PC-3 (cell line): ENCODE results near the gene SCGB1A1. TPM values are rescaled to one million over a fixed set of nuclear protein-coding genes. Genes with fewer than 3 reads are reported as not detected.

Source experiments
- ATAC-seq: fragments of 200-7000 bp; cut with Tn5 transposase; 2 replicates; pipeline ENCODE4 v1.9.1; 2020; ENCODE audit warnings: mild to moderate bottlenecking, moderate library complexity
- BruUV-seq: library from RNA; stranded (reverse); fragments of 400-500 nt; replicated peaks from 2 replicates; lab custom pipeline; 2021; lab: Mats Ljungman, UMichigan
- CTCF ChIA-PET: fragments of 300-600 bp; sonication (Branson Sonifier 250); formaldehyde crosslinking; loops from one replicate; lab custom pipeline; 2022; ENCODE audit warnings: antibody characterized with exemption; lab: Charles Lee
- POLR2A ChIA-PET: fragments of 300-600 bp; sonication (Branson Sonifier 250); formaldehyde crosslinking; loops from one replicate; lab custom pipeline; 2022; ENCODE audit warnings: antibody characterized with exemption; ENCODE audit not compliant: unreplicated experiment; lab: Charles Lee
- DNase-seq: peaks from one replicate; pipeline ENCODE4 v3.0.0-alpha.2; 2015
- H2AFZ ChIP-seq: fragments of 300-600 bp; sonication (generic); 2 replicates; pipeline ENCODE4 v1.6.0; 2016; ENCODE audit warnings: antibody characterized with exemption, low read length
- H3F3A ChIP-seq: fragments of 300-600 bp; sonication (generic); one replicate; pipeline ENCODE4 v1.6.0; 2017; ENCODE audit warnings: antibody characterized with exemption, low read length, control low read depth, mild to moderate bottlenecking; ENCODE audit not compliant: unreplicated experiment
- H3K27ac ChIP-seq: fragments of 300-600 bp; sonication (generic); 2 replicates; pipeline ENCODE4 v1.5.1; 2016; ENCODE audit warnings: mild to moderate bottlenecking, low read length
- H3K27me3 ChIP-seq: fragments of 300-600 bp; sonication (generic); 2 replicates; pipeline ENCODE4 v1.6.1; 2016; ENCODE audit warnings: low read length, mixed read lengths
- H3K36me3 ChIP-seq: fragments of 300-600 bp; sonication (generic); 2 replicates; pipeline ENCODE4 v1.6.1; 2016; ENCODE audit warnings: low read depth, mixed run types, low read length, mixed read lengths
- H3K4me1 ChIP-seq: fragments of 300-600 bp; sonication (generic); 2 replicates; pipeline ENCODE4 v1.5.1; 2016; ENCODE audit warnings: low read length; ENCODE audit not compliant: insufficient read depth
- H3K4me2 ChIP-seq: fragments of 300-600 bp; sonication (generic); 2 replicates; pipeline ENCODE4 v1.6.0; 2016; ENCODE audit warnings: low read length
- H3K4me3 ChIP-seq: fragments of 300-600 bp; sonication (generic); 2 replicates; pipeline ENCODE4 v1.5.1; 2016; ENCODE audit warnings: mild to moderate bottlenecking, low read length, mixed read lengths
- H3K79me2 ChIP-seq: fragments of 300-600 bp; sonication (generic); 2 replicates; pipeline ENCODE4 v1.6.1; 2017; ENCODE audit warnings: low read length, mixed read lengths
- H3K9ac ChIP-seq: fragments of 300-600 bp; sonication (generic); 2 replicates; pipeline ENCODE4 v1.6.0; 2016; ENCODE audit warnings: mild to moderate bottlenecking, low read length
- H3K9me2 ChIP-seq: fragments of 300-600 bp; sonication (generic); replicated peaks from 2 replicates; pipeline ENCODE4 v1.6.1; 2016; ENCODE audit warnings: mixed run types, low read length, mixed read lengths
- H3K9me3 ChIP-seq: fragments of 300-600 bp; sonication (generic); 2 replicates; pipeline ENCODE4 v1.6.1; 2016; ENCODE audit warnings: low read length, mixed read lengths
- H4K20me1 ChIP-seq: fragments of 300-600 bp; sonication (generic); 2 replicates; pipeline ENCODE4 v1.6.1; 2016; ENCODE audit warnings: low read length, mixed read lengths
- EZH2 ChIP-seq: fragments of 300-600 bp; sonication (generic); IDR thresholded peaks from one replicate; pipeline ENCODE4 v1.6.1; 2017; ENCODE audit warnings: antibody characterized with exemption, mild to moderate bottlenecking, low read length; ENCODE audit not compliant: unreplicated experiment
- EZH2phosphoT487 ChIP-seq: fragments of 300-600 bp; sonication (generic); IDR thresholded peaks from 2 replicates; pipeline ENCODE4 v1.6.1; 2018; ENCODE audit warnings: mild to moderate bottlenecking, antibody characterized with exemption, low read length, borderline replicate concordance
- intact Hi-C: fragments of 100-400 bp; cut with micrococcal nuclease; formaldehyde crosslinking; loops from 2 replicates; pipeline ENCODE4 v1.9.0; 2023
- total RNA-seq: library from RNA; depleted of rRNA; stranded (reverse); fragments of >200 nt; gene quantifications from 2 replicates; pipeline ENCODE4 v1.2.3, GENCODE V29; 2014
- TF ChIP-seq, protein P1 (sequence below): fragments of 300-600 bp; sonication (generic); conservative IDR thresholded peaks from 2 replicates; pipeline ENCODE4 v1.5.1; 2017; ENCODE audit warnings: antibody characterized with exemption, low read depth, mild to moderate bottlenecking, low read length

SCGB1A1 gene
- total RNA-seq, 1 experiment from 2014 or later: not detected

DNA sequence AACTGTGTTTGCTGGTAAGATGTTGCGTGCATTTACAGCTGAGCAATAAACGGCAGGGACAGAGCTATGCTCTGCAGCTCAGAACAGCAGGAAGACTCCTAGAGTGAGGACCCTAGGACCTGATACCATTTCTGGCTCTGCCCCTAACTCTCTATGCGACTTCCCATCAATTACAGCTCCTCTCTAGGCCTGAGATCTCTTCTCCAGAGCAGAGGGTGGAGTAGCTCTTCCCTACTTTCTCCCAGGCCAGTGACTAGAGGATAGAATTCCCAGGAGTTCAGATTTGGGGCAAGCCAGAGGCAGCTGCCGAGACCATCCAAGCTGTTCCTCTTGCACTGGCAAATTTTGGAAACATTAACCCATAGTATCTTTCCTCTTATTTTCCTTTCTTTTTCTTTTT lies 12.8 kb upstream of the SCGB1A1 start:
- no peak overlapping the region for H3K9ac ChIP-seq
- no peak overlapping the region for H2AFZ ChIP-seq
- no peak overlapping the region for H3K27ac ChIP-seq
- H3K4me3 ChIP-seq: no peak overlapping the region
- ATAC-seq (no peak), DNase-seq (no peak)
- intact Hi-C loops: no loop called here
- no peaks in the 10 kb centered on the region for H4K20me1 ChIP-seq
- no peaks in the 10 kb centered on the region for H3K9me2 ChIP-seq
- no peaks in the 10 kb centered on the region for H3K9me3 ChIP-seq
- no peaks in the 10 kb centered on the region for H3F3A ChIP-seq
- no peaks in the 10 kb centered on the region for H3K4me1 ChIP-seq
- TF ChIP-seq, protein P1, sequence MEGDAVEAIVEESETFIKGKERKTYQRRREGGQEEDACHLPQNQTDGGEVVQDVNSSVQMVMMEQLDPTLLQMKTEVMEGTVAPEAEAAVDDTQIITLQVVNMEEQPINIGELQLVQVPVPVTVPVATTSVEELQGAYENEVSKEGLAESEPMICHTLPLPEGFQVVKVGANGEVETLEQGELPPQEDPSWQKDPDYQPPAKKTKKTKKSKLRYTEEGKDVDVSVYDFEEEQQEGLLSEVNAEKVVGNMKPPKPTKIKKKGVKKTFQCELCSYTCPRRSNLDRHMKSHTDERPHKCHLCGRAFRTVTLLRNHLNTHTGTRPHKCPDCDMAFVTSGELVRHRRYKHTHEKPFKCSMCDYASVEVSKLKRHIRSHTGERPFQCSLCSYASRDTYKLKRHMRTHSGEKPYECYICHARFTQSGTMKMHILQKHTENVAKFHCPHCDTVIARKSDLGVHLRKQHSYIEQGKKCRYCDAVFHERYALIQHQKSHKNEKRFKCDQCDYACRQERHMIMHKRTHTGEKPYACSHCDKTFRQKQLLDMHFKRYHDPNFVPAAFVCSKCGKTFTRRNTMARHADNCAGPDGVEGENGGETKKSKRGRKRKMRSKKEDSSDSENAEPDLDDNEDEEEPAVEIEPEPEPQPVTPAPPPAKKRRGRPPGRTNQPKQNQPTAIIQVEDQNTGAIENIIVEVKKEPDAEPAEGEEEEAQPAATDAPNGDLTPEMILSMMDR: no peak
- TF ChIP-seq EZH2 (no peak), EZH2phosphoT487 (no peak)
- ChIA-PET POLR2A (no interaction called here), CTCF (interaction anchor here (0.6 to 0.7 kb wide), 2 partner anchors 13 to 23 kb away, joined by 3 to 5 read pairs; no protein-coding TSS in a partner anchor)
- H3K4me2 ChIP-seq: no peak overlapping the region
- no peaks in the 10 kb centered on the region for H3K36me3 ChIP-seq
- no peaks in the 10 kb centered on the region for H3K79me2 ChIP-seq
- BruUV-seq: no TSS peak
- H3K27me3 ChIP-seq: no peaks in the 10 kb centered on the region

DNA sequence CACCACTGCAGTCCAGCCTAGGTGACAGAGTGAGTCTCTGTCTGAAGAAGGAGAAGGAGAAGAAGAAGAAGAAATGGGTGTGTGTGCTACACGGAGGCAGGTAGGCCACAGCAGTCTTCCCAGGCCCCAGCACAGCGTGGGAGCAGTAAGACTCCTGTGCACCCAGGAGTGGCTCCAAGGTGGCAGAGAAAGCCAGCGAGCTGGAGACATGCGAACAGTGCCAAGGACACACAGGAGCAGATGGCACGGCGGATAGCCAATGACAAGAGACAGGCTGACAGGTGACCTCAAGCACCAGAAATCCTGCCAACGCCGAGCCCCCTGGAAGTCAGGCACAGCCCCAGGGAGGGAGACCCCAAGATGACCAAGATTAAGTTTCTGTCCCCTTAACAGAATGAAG lies 9.0 kb upstream of the SCGB1A1 start:
- no peak overlapping the region for H3K4me2 ChIP-seq
- H3K9ac ChIP-seq: no peak overlapping the region
- no peaks in the 10 kb centered on the region for H3K36me3 ChIP-seq
- no peaks in the 10 kb centered on the region for H3K79me2 ChIP-seq
- H4K20me1 ChIP-seq: no peaks in the 10 kb centered on the region
- H3K4me1 ChIP-seq: no peaks in the 10 kb centered on the region
- intact Hi-C loops: no loop called here
- no peaks in the 10 kb centered on the region for H3K27me3 ChIP-seq
- no peak overlapping the region for H3K27ac ChIP-seq
- no peaks in the 10 kb centered on the region for H3F3A ChIP-seq
- no peak overlapping the region for H3K4me3 ChIP-seq
- no peak overlapping the region for H2AFZ ChIP-seq
- ATAC-seq: no peak
- no peaks in the 10 kb centered on the region for H3K9me2 ChIP-seq
- H3K9me3 ChIP-seq: no peaks in the 10 kb centered on the region
- DNase-seq: no peak
- POLR2A ChIA-PET: no interaction called here
- no TSS peak for BruUV-seq
- TF ChIP-seq EZH2phosphoT487 (no peak), EZH2 (no peak)
- TF ChIP-seq, protein P1: no peak
- CTCF ChIA-PET: interaction anchor here (0.6 kb wide), 1 partner anchor 87 kb away, joined by 3 read pairs; no protein-coding TSS in a partner anchor

DNA sequence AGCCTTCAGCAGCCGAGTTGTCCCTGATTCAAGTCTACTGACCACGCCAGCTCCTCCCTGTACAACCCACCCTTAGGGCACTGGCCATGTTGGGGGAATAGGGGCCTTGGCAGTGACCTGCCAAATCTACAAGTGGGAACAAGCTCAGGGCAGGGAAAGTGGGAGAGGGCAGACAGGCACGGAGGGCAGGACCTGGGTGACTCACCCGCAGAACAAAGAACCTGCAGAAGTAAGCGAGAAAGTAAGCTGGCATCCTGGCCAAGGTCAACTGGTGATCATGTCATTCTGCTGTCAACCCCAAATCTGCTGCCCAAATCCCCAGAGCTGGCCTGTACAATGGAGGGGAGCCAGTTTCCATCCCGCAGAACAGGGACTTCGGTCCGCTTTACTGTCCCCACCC lies 7.9 kb upstream of the SCGB1A1 start:
- H3K4me3 ChIP-seq: no peak overlapping the region
- no peaks in the 10 kb centered on the region for H3K9me2 ChIP-seq
- TF ChIP-seq EZH2phosphoT487: no peak
- TF ChIP-seq, protein P1: no peak
- TF ChIP-seq EZH2: no peak
- ATAC-seq (no peak; the same call in 1 of the 2 replicates), DNase-seq (no peak)
- H3K4me1 ChIP-seq: no peaks in the 10 kb centered on the region
- H2AFZ ChIP-seq: no peak overlapping the region
- no peaks in the 10 kb centered on the region for H3K9me3 ChIP-seq
- POLR2A ChIA-PET: interaction anchor here (0.6 kb wide), 1 partner anchor 397 kb away, joined by 4 read pairs; no protein-coding TSS in a partner anchor
- no TSS peak for BruUV-seq
- H3K27me3 ChIP-seq: no peaks in the 10 kb centered on the region
- no peaks in the 10 kb centered on the region for H3F3A ChIP-seq
- no peaks in the 10 kb centered on the region for H3K79me2 ChIP-seq
- H3K36me3 ChIP-seq: no peaks in the 10 kb centered on the region
- no peaks in the 10 kb centered on the region for H4K20me1 ChIP-seq
- H3K9ac ChIP-seq: no peak overlapping the region
- intact Hi-C loops: no loop called here
- CTCF ChIA-PET: no interaction called here
- H3K27ac ChIP-seq: no peak overlapping the region
- no peak overlapping the region for H3K4me2 ChIP-seq
